ENCODE data around the gene OSBP2. TPM values are rescaled to one million over a fixed set of nuclear protein-coding genes. Genes with fewer than 3 reads are reported as not detected.

OSBP2 gene
- total RNA-seq, 4 donors from 2014 or later = 3.3 to 7.7 (median 4.6) TPM; not detected in 1

DNA sequence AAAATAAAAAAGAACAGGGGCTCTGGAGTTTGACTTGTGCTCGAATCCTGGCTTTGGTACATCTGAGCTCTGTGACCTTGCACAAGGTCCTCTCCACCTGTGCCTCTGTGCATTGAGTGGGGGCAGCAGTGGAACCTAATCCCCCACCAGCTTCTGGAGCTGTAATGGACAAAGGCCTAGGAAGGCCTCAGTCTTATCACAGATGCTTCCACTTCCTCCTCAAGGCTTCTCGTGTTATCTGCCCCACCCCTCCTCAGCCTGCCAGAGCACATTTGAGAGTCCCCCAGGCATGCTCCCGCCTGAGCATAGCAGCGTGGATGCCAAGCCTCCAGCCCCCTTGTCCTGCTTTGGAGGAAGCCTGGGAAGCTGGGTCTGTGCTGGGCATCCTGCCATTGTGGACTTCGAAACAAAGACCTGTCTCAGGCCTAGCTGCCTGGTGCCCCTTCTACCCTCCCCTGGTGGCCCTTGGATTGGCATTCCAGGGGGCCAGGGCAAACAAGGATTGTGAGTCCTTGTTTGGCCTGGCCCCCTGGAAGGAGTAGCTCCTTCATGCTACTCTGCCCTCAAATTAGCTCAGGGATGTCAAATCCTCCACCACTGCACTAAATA lies 44.1 kb upstream of the OSBP2 start:
- DNase-seq = no peak
- Histone ChIP-seq H3K4me3 (no peak overlapping the region), H3K27ac (no peak overlapping the region), H3K9me3 (no peaks in the 10 kb centered on the region), H3K4me1 (no peaks in the 10 kb centered on the region), H3K36me3 (no peaks in the 10 kb centered on the region), H3K27me3 (no peaks in the 10 kb centered on the region)
- intact Hi-C loops (cut with DNase I; ENCODE audit: low total_unique reads) = no loop called here
- TF ChIP-seq, protein P1, sequence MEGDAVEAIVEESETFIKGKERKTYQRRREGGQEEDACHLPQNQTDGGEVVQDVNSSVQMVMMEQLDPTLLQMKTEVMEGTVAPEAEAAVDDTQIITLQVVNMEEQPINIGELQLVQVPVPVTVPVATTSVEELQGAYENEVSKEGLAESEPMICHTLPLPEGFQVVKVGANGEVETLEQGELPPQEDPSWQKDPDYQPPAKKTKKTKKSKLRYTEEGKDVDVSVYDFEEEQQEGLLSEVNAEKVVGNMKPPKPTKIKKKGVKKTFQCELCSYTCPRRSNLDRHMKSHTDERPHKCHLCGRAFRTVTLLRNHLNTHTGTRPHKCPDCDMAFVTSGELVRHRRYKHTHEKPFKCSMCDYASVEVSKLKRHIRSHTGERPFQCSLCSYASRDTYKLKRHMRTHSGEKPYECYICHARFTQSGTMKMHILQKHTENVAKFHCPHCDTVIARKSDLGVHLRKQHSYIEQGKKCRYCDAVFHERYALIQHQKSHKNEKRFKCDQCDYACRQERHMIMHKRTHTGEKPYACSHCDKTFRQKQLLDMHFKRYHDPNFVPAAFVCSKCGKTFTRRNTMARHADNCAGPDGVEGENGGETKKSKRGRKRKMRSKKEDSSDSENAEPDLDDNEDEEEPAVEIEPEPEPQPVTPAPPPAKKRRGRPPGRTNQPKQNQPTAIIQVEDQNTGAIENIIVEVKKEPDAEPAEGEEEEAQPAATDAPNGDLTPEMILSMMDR (IDR thresholded peaks at IDR 0.05) = no peak
- TF ChIP-seq POLR2A (IDR thresholded peaks at IDR 0.05) = no peak

- H3K4me3 ChIP-seq = no peak overlapping the region
- TF ChIP-seq, protein P1 (IDR thresholded peaks at IDR 0.05) = no peak
- no peak for TF ChIP-seq POLR2A (IDR thresholded peaks at IDR 0.05)
- H3K27ac ChIP-seq = no peak overlapping the region
- H3K9me3 ChIP-seq = no peaks in the 10 kb centered on the region
- no peaks in the 10 kb centered on the region for H3K27me3 ChIP-seq
- DNase-seq = no peak
- intact Hi-C loops (cut with DNase I; ENCODE audit: low total_unique reads) = no loop called here
- H3K4me1 ChIP-seq = no peaks in the 10 kb centered on the region
- no peaks in the 10 kb centered on the region for H3K36me3 ChIP-seq
Measured at GRCh38 chr22:30652852-30653251, 41.8 kb upstream of the OSBP2 start.

GRCh38 chr22:30654361-30654760 lies 40.3 kb upstream of the OSBP2 start:
- no peak for DNase-seq
- H3K9me3 ChIP-seq = no peaks in the 10 kb centered on the region
- intact Hi-C loops (cut with DNase I; ENCODE audit: low total_unique reads) = no loop called here
- H3K4me3 ChIP-seq = no peak overlapping the region
- H3K4me1 ChIP-seq = no peaks in the 10 kb centered on the region
- TF ChIP-seq POLR2A (IDR thresholded peaks at IDR 0.05) = no peak
- TF ChIP-seq, protein P1 (IDR thresholded peaks at IDR 0.05) = no peak
- no peak overlapping the region for H3K27ac ChIP-seq
- H3K27me3 ChIP-seq = no peaks in the 10 kb centered on the region
- no peaks in the 10 kb centered on the region for H3K36me3 ChIP-seq

DNA sequence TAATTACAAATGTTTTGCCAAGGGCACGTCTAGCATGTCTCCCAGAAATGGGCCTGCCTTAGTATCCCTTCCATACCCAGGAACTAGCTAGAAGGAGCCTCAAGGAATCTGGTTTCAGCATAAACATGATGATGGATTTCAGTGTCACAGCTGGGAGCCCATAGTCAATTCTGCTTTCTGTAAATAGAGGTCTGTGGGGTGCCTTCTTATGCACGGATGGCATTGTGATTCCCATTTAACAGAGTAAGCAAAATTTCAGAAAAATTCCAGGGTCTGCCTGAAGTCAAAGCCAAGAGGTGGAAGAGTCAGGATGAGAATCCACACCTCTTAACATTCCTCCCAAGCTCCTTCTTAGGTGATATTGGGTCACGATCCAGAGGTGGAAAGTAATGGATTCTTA lies 39.1 kb upstream of the OSBP2 start:
- Histone ChIP-seq H3K36me3 (no peaks in the 10 kb centered on the region), H3K27me3 (no peaks in the 10 kb centered on the region), H3K27ac (no peak overlapping the region), H3K4me3 (no peak overlapping the region), H3K4me1 (no peaks in the 10 kb centered on the region), H3K9me3 (no peaks in the 10 kb centered on the region)
- intact Hi-C loops (cut with DNase I; ENCODE audit: low total_unique reads) = no loop called here
- no peak for DNase-seq
- TF ChIP-seq, protein P1 (IDR thresholded peaks at IDR 0.05) = no peak
- TF ChIP-seq POLR2A (IDR thresholded peaks at IDR 0.05) = no peak

- intact Hi-C loops (cut with DNase I; ENCODE audit: low total_unique reads) = no loop called here
- no peak for DNase-seq
- H3K36me3 ChIP-seq = no peaks in the 10 kb centered on the region
- H3K27me3 ChIP-seq = no peaks in the 10 kb centered on the region
- TF ChIP-seq POLR2A (IDR thresholded peaks at IDR 0.05) = no peak
- TF ChIP-seq, protein P1 (IDR thresholded peaks at IDR 0.05) = no peak
- H3K4me1 ChIP-seq = no peaks in the 10 kb centered on the region
- H3K9me3 ChIP-seq = no peaks in the 10 kb centered on the region
- H3K27ac ChIP-seq = no peak overlapping the region
- no peak overlapping the region for H3K4me3 ChIP-seq
Measured at GRCh38 chr22:30662040-30662439, 32.6 kb upstream of the OSBP2 start.
